PC-3 (cell line): ENCODE measurements around the gene HDGFL2.

Experiments used
- CTCF ChIP-seq: fragments of 300-600 bp; sonication (generic); conservative IDR thresholded peaks from 2 replicates; pipeline ENCODE4 v1.5.1; 2017; ENCODE audit warnings: antibody characterized with exemption, low read depth, mild to moderate bottlenecking, low read length
- EZH2 ChIP-seq: fragments of 300-600 bp; sonication (generic); IDR thresholded peaks from one replicate; pipeline ENCODE4 v1.6.1; 2017; ENCODE audit warnings: antibody characterized with exemption, mild to moderate bottlenecking, low read length; ENCODE audit not compliant: unreplicated experiment

- TF ChIP-seq CTCF (no peak), EZH2 (no peak)
Measured at GRCh38 chr19:4473011-4473762, 1.1 kb downstream of the HDGFL2 start.
